Naive thymus-derived CD4-positive, alpha-beta T cell (primary cell): ENCODE data around the gene CD55. TPM values are rescaled to one million over a fixed set of nuclear protein-coding genes. Genes with fewer than 3 reads are reported as not detected.

Experiments used
- ATAC-seq: fragments of 150-1000 bp; cut with Tn5 transposase; 2 replicates; pipeline ENCODE4 v1.10.0; 2021; ENCODE audit warnings: mild to moderate bottlenecking, moderate library complexity
- CTCF ChIA-PET: fragments of 350-600 bp; sonication (Branson Sonifier 250); formaldehyde crosslinking; loops from one replicate; lab custom pipeline; 2021; ENCODE audit warnings: antibody characterized with exemption; lab: Charles Lee
- POLR2A ChIA-PET: fragments of 350-600 bp; sonication (Branson Sonifier 250); formaldehyde crosslinking; loops from one replicate; lab custom pipeline; 2021; ENCODE audit warnings: antibody characterized with exemption, inconsistent platforms; lab: Charles Lee
- DNase-seq, 9 donors: peaks; one replicate each; pipeline versions ENCODE4 v3.0.0 to v3.0.0-alpha.2; 2020 to 2022; ENCODE audit warnings: mixed read lengths in 1 of 9
- H3K27ac ChIP-seq: one replicate; pipeline ENCODE4 v1.7.0; 2013; ENCODE audit warnings: mild to moderate bottlenecking, low read depth, low read length, moderate library complexity
- H3K27me3 ChIP-seq, 2 donors: one replicate each; pipeline ENCODE4 v1.7.0; 2013; ENCODE audit warnings: low read length in 2 of 2, mild to moderate bottlenecking in 2 of 2, moderate library complexity in 2 of 2; ENCODE audit not compliant: control insufficient read depth in 2 of 2, insufficient read depth in 2 of 2
- H3K36me3 ChIP-seq, 3 experiments: 1 replicate in 2 of 3; 2 replicates in 1 of 3; pipeline ENCODE4 v1.7.0; 2013; ENCODE audit warnings: low read length in 3 of 3, mild to moderate bottlenecking in 3 of 3, moderate library complexity in 1 of 3; ENCODE audit not compliant: insufficient read depth in 3 of 3, control insufficient read depth in 2 of 3
- H3K4me1 ChIP-seq, 2 donors: one replicate each; pipeline ENCODE4 v1.7.0; 2013; ENCODE audit warnings: low read length in 2 of 2, mild to moderate bottlenecking in 2 of 2, moderate library complexity in 1 of 2; ENCODE audit not compliant: control insufficient read depth in 2 of 2, insufficient read depth in 2 of 2
- H3K4me3 ChIP-seq: 2 replicates; pipeline ENCODE4 v1.7.0; 2013; ENCODE audit warnings: mild to moderate bottlenecking, low read length
- H3K9me3 ChIP-seq, 3 experiments: 1 replicate in 2 of 3; 2 replicates in 1 of 3; pipeline ENCODE4 v1.7.0; 2013; ENCODE audit warnings: low read length in 3 of 3; ENCODE audit not compliant: control insufficient read depth in 2 of 3
- H3K27ac Mint-ChIP-seq, 9 donors: one replicate each; pipeline ENCODE4 v1.8.0; 2020 to 2022; ENCODE audit warnings: mixed read lengths in 9 of 9, mild to moderate bottlenecking in 8 of 9, moderate library complexity in 5 of 9, inconsistent platforms in 2 of 9
- H3K27me3 Mint-ChIP-seq, 5 donors: one replicate each; pipeline ENCODE4 v1.8.0; 2021 to 2022; ENCODE audit warnings: mixed read lengths in 5 of 5, mild to moderate bottlenecking in 1 of 5
- H3K36me3 Mint-ChIP-seq, 5 donors: one replicate each; pipeline ENCODE4 v1.8.0; 2020 to 2022; ENCODE audit warnings: mixed read lengths in 5 of 5, mild to moderate bottlenecking in 3 of 5, inconsistent platforms in 1 of 5
- H3K4me1 Mint-ChIP-seq, 7 donors: one replicate each; pipeline ENCODE4 v1.8.0; 2020 to 2022; ENCODE audit warnings: mixed read lengths in 7 of 7, mild to moderate bottlenecking in 3 of 7, inconsistent platforms in 1 of 7
- H3K4me3 Mint-ChIP-seq, 10 donors: one replicate each; pipeline ENCODE4 v1.8.0; 2020 to 2022; ENCODE audit warnings: mild to moderate bottlenecking in 10 of 10, mixed read lengths in 10 of 10, moderate library complexity in 6 of 10, inconsistent platforms in 2 of 10
- H3K9me3 Mint-ChIP-seq, 11 donors: one replicate each; pipeline ENCODE4 v1.8.0; 2020 to 2022; ENCODE audit warnings: mixed read lengths in 11 of 11, mild to moderate bottlenecking in 4 of 11, inconsistent platforms in 1 of 11, moderate library complexity in 1 of 11
- intact Hi-C, 2 donors: fragments of 100-400 bp; cut with micrococcal nuclease; formaldehyde crosslinking; loops; one replicate each; pipeline ENCODE4 v1.15.1; 2023
- polyA plus RNA-seq, 2 donors: library from polyadenylated mRNA; unstranded; fragments of 300-500 nt; fragmentation: Illumina TruSeq; gene quantifications; one replicate each; pipeline ENCODE4 v1.2.3, GENCODE V29; 2021
- total RNA-seq, 6 experiments: library from RNA in 5 of 6; stranded (reverse) in 5 of 6; gene quantifications; 1 replicate in 5 of 6; 2 replicates in 1 of 6; pipeline ENCODE4 v1.2.3 and lab custom pipeline; 2021 to 2026

CD55 gene
- total and polyA plus RNA-seq, 7 experiments from 2014 or later, result 115 to 264 (median 134) TPM

GRCh38 chr1:207280706-207281105 is 40.8 kb upstream of the CD55 start:
- Histone ChIP-seq H3K4me1 (peaks cover 0 to 29% of the 10 kb centered on the region in 2 donors), H3K27me3 (no peaks in the 10 kb centered on the region), H3K27ac (no peak overlapping the region), H3K9me3 (no peaks in the 10 kb centered on the region), H3K36me3 (no peaks in the 10 kb centered on the region), H3K4me3 (no peak overlapping the region)
- Mint-ChIP-seq H3K27me3 (peaks cover 0 to 4% (median 0%) of the 10 kb centered on the region in 5 donors), H3K4me3 (no peak overlapping the region), H3K9me3 (peaks cover 0 to 11% (median 5%) of the 10 kb centered on the region in 11 donors), H3K27ac (peak overlapping the region in 6 of 9 donors; percentile 21 to 80 (median 76)), H3K4me1 (peaks cover 33 to 74% (median 62%) of the 10 kb centered on the region in 7 donors), H3K36me3 (peaks cover 3 to 27% (median 4%) of the 10 kb centered on the region in 5 donors)
- ATAC-seq, result no peak
- ChIA-PET CTCF (no interaction called here), POLR2A (interaction anchor here (1.1 to 9.3 kb wide), 2 partner anchors 24 to 39 kb away, joined by 3 to 95 read pairs; partner anchors contain the start of gene CD55)
- intact Hi-C loops, result no loop called here
- no peak for DNase-seq

DNA sequence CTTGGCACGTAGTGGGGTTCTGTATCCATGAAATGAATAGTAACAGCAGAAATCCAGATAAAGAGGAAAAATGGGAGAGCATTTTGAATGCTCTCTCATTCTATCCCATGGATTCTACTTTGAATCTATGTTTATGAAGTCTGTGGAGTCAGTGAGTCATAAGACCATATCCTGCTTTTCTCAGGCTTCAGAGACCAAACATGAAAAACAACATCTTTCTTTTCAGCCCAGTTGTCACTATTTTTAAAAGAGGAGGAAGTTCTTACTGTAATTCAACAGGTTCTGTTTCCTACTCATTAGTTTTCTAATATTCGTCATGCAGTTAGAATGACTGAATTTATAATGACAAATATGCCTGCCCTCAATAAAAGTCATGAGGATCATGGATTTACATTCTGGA is 39.4 kb upstream of the CD55 start:
- Histone ChIP-seq H3K9me3 (no peaks in the 10 kb centered on the region), H3K36me3 (no peaks in the 10 kb centered on the region), H3K4me3 (no peak overlapping the region), H3K27me3 (no peaks in the 10 kb centered on the region), H3K4me1 (peaks cover 0 to 32% of the 10 kb centered on the region in 2 donors), H3K27ac (no peak overlapping the region)
- intact Hi-C loops, result loop anchor here in 1 of 2 donors (1.0 kb wide), 1 partner anchor 39 kb away; the partner anchor contains the start of gene CD55
- Mint-ChIP-seq H3K4me1 (peaks cover 27 to 78% (median 66%) of the 10 kb centered on the region in 7 donors), H3K4me3 (peak overlapping the region in 9 of 10 donors; percentile 18 to 71 (median 60)), H3K27ac (peak overlapping the region; percentile 55 to 92 (median 78)), H3K27me3 (peaks cover 0 to 2% (median 0%) of the 10 kb centered on the region in 5 donors), H3K36me3 (peaks cover 0 to 22% (median 3%) of the 10 kb centered on the region in 5 donors), H3K9me3 (peaks cover 0 to 6% (median 0%) of the 10 kb centered on the region in 11 donors)
- CTCF ChIA-PET, result interaction anchor here (0.8 kb wide), 1 partner anchor 40 kb away, joined by 4 read pairs; no protein-coding TSS in a partner anchor
- POLR2A ChIA-PET, result interaction anchor here (8.4 to 9.3 kb wide), 2 partner anchors 16 to 38 kb away, joined by 56 to 95 read pairs; partner anchors contain the start of gene CD55
- DNase-seq (peak in 2 of 9 donors; percentile 6 to 25), ATAC-seq (no peak)

DNA sequence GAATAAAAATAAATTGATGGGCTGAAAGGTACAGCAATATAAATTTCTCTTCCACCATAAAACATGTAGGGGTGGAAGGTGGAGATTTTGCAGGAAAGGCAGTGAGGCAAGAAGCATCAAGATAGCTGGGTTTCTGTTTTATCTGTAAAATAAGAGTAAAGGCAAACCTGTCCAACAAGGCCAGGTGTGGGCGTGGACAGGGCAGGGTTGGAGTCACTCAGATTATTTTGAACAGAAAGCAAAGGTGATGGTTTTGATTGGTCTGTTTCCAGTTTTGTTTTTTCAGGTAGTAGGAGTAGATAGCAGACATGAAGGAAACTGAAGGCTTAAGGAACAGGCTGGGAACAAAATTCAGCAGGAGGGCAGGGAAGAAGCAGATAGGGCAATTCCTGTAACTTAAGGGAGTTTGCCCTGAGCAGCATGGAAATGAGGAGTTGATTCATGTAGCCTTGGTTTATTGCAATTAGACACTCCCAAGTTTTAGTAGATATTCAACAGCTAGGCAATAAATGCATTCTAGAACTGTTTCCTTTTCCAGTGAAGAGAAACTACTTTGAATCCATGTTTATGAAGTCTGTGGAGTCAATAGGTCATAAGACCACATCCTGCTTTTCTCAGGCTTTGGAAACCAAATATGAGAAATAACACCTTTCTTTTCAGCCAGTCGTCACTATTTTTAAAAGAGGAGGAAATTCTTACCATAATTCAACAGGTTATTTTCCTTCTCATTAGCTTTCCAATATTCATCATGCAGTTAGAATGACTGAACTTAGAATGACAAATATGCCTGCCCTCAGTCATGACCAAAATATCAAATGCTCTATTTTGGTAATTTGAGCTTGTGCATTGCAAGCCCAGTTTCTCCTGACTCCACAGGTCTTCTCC is 38.7 kb upstream of the CD55 start:
- Histone ChIP-seq H3K9me3 (no peaks in the 10 kb centered on the region), H3K27ac (peak overlapping the region; percentile 14), H3K4me3 (peak overlapping the region; percentile 3), H3K36me3 (no peaks in the 10 kb centered on the region), H3K27me3 (no peaks in the 10 kb centered on the region), H3K4me1 (peaks cover 0 to 32% of the 10 kb centered on the region in 2 donors)
- peak in 5 of 9 donors; percentile 22 to 50 (median 40) for DNase-seq
- Mint-ChIP-seq H3K9me3 (peaks cover 0 to 6% (median 0%) of the 10 kb centered on the region in 11 donors), H3K4me1 (peaks cover 22 to 73% (median 62%) of the 10 kb centered on the region in 7 donors), H3K36me3 (peaks cover 0 to 22% (median 3%) of the 10 kb centered on the region in 5 donors), H3K4me3 (peak overlapping the region; percentile 27 to 71 (median 59)), H3K27me3 (peaks cover 0 to 6% (median 0%) of the 10 kb centered on the region in 5 donors), H3K27ac (peak overlapping the region; percentile 69 to 92 (median 78))
- intact Hi-C loops, result loop anchor here (1.0 kb wide), 1 partner anchor 39 kb away; the partner anchor contains the start of gene CD55 (in 2 of the 2)
- ChIA-PET CTCF (interaction anchor here (0.8 kb wide), 1 partner anchor 40 kb away, joined by 4 read pairs; no protein-coding TSS in a partner anchor), POLR2A (interaction anchor here (0.9 to 9.3 kb wide), 4 partner anchors 15 to 37 kb away, joined by 3 to 95 read pairs (median 30); partner anchors contain the start of gene CD55)
- ATAC-seq, result no peak

DNA sequence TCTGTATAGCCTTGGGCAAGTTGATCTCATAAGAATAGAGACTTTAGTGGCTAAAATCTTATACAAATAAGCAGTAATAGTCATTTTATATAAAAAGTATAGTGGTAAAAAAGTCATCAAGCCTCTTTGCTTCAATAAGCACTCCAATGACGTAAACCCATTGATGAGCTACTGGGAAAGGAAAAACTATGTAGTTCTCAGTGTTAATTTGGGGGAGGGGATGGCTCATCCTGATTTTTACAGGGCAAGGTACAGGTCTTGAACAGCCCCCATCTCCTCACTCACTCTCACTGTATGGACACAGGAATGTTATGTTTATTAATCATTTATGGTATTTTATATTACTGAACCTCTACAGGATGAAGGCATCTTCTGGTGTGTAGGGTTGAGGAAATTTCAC is 38.1 kb upstream of the CD55 start:
- peaks cover 0 to 10% (median 0%) of the 10 kb centered on the region in 5 donors for H3K27me3 Mint-ChIP-seq
- Histone ChIP-seq H3K9me3 (no peaks in the 10 kb centered on the region), H3K36me3 (no peaks in the 10 kb centered on the region), H3K4me3 (no peak overlapping the region), H3K4me1 (peaks cover 0 to 32% of the 10 kb centered on the region in 2 donors), H3K27ac (peak overlapping the region; percentile 14), H3K27me3 (no peaks in the 10 kb centered on the region)
- DNase-seq (no peak), ATAC-seq (no peak)
- POLR2A ChIA-PET, result interaction anchor here (0.9 to 9.3 kb wide), 3 partner anchors 14 to 37 kb away, joined by 3 to 95 read pairs (median 56); partner anchors contain the start of gene CD55
- peak overlapping the region in 8 of 9 donors; percentile 21 to 92 (median 78) for H3K27ac Mint-ChIP-seq
- H3K9me3 Mint-ChIP-seq, result peaks cover 0 to 6% (median 0%) of the 10 kb centered on the region in 11 donors
- H3K4me1 Mint-ChIP-seq, result peaks cover 22 to 73% (median 61%) of the 10 kb centered on the region in 7 donors
- peak overlapping the region in 6 of 10 donors; percentile 35 to 71 (median 60) for H3K4me3 Mint-ChIP-seq
- CTCF ChIA-PET, result no interaction called here
- H3K36me3 Mint-ChIP-seq, result peaks cover 0 to 22% (median 3%) of the 10 kb centered on the region in 5 donors
- intact Hi-C loops, result loop anchor here in 1 of 2 donors (1.0 kb wide), 1 partner anchor 38 kb away; the partner anchor contains the start of gene CD55

DNA sequence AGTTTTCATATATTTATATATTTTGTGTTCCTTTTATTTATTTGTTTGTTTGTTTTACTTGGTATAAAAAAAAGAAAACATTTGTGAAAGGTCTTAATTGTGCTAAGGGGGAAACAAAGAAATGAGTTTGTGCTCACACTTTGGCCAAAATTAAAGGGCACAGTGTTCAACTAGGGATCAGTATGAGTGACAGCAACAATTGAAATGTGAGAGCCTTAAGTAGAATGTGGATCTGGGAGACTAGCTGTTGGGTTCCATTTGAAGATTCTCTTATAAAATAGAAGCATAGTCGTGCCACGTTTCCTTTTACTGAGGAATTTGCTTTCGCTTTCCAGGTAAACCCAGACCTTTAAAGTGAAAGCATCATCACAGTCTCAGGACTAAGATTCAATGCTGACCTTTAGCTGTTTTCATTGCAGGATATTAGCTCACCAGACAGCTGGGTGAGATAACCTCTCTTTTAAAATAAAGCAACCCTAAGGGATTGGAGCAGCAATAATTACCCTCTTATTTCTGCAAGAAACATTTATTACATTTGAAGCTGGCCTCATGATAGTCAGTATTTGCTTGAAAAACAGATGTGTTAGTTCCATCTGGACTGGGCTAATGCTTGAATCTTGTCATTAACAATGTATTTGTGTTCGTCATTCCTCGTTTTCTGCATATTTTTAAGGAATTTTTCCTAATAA is 37.1 kb upstream of the CD55 start:
- Mint-ChIP-seq H3K27me3 (peaks cover 0 to 10% (median 0%) of the 10 kb centered on the region in 5 donors), H3K36me3 (peaks cover 0 to 19% (median 3%) of the 10 kb centered on the region in 5 donors), H3K27ac (peak overlapping the region in 5 of 9 donors; percentile 63 to 84 (median 77)), H3K9me3 (peaks cover 0 to 6% (median 0%) of the 10 kb centered on the region in 11 donors), H3K4me3 (peak overlapping the region in 4 of 10 donors; percentile 1 to 34 (median 6)), H3K4me1 (peaks cover 24 to 67% (median 54%) of the 10 kb centered on the region in 7 donors)
- Histone ChIP-seq H3K4me1 (peaks cover 0 to 32% of the 10 kb centered on the region in 2 donors), H3K9me3 (no peaks in the 10 kb centered on the region), H3K4me3 (no peak overlapping the region), H3K27ac (no peak overlapping the region), H3K27me3 (no peaks in the 10 kb centered on the region), H3K36me3 (no peaks in the 10 kb centered on the region)
- POLR2A ChIA-PET, result interaction anchor here (0.7 to 9.3 kb wide), 4 partner anchors 9 to 42 kb away, joined by 3 to 95 read pairs (median 30); partner anchors contain the start of gene CD55
- intact Hi-C loops, result loop anchor here in 1 of 2 donors (1.0 kb wide), 1 partner anchor 11 kb away; no protein-coding TSS in a partner anchor
- DNase-seq, result no peak
- no peak for ATAC-seq
- CTCF ChIA-PET, result no interaction called here
